Stimulated activated CD4-positive, alpha-beta T cell treated with anti-CD3 and anti-CD28 coated beads, TNF-alpha, amount 100 ng/mL, for 1 hour (primary cell): ENCODE data around the gene RNF213.
"Not testable (repeated sequence)": the region's sequence is repeated elsewhere in the genome, so short reads cannot be mapped to it uniquely, and the experiment has no call there.

ENCODE experiments used
- DNase-seq, 3 donors: peaks; one replicate each; pipeline ENCODE4 v3.0.0-alpha.2; 2020; ENCODE audit warnings: low read depth in 3 of 3, low spot score in 1 of 3

RNF213 gene

GRCh38 chr17:80316927-80317705 lies 56.5 kb downstream of the RNF213 start:
- DNase-seq: no peak

DNA sequence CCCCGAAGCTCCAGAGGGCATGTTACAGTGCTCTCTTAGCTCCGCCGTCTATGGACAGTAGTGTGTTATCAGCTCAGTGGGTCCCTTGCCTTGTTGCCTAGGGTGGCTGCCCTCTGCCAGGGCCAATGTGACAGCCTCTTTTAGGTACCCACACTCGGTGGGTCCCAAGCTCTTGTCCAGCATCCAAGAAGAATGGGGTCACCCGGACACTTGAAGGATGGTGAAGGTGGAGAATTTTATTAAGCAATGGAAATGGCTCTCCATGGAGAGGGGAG lies 57.0 kb downstream of the RNF213 start:
- DNase-seq: no peak

DNA sequence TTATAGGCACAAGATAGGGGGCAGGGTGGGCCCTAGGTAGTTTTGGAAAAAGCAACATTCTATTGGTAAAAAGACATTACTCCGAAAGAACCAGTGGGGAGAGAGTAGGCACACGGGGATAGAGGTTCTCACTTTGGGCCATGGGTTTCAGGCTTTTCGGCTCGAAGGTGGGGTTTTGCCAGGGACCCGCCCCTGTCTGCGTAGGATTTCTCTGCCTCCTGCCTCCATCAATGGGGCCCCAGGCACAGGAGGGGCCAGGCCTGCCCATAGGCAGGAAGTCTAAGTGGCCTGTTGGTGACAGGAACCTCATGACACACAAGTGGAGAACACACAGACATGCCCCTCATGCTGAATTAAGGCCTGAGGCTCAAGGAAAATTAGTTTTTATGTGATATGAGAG lies 57.5 kb downstream of the RNF213 start:
- DNase-seq: no peak

DNA sequence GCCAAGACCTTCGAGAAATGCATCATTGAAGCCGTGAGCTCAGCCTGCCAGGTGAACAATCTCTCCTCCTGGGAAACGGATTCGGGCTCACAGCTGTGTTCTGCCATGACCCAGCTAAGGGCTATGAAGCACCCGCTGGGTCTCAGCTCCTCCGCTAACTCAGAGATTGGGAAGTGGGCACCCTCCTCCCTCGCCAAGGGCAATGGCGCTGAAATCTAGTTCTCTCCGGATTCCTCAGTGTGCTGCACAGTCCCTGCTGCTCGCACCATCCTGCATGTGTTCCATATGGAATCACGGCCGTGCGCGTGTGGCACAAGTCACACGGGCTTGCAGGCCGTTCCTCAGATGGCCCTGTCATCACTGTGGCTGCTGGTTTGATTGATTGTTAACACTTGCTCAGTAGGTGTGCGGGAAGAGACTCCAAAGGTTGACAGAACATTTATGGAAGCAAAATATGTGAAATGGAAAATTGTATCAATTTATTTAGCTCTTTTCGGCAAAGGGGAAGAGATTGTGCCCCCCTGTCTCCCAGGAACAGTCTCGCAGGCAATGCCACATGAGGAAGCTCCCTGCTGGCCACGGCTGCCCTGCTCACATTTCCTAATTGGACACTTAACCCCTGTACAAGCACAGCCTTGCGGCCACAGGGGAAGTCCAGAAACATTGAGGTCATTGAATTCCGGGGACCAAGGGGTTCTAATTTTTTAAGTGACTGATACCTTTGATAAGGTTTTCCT lies 58.8 kb downstream of the RNF213 start:
- no peak for DNase-seq

DNA sequence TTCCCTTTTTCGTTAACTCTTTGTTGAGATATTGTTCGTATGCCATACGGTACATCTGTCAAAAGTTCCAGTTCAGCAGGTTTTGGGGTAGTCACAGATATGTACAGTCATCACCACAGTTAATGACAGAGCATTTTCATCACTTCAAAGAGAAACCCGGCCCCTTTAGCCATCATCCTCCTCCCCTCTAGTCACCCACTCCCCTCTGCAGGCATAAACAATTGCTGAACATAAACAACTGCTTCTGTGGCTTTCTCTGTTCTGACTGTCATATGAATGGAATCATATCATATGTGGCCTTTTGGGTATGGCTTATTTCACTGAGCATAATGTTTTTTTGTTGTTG lies 59.3 kb downstream of the RNF213 start:
- DNase-seq: no peak

DNA sequence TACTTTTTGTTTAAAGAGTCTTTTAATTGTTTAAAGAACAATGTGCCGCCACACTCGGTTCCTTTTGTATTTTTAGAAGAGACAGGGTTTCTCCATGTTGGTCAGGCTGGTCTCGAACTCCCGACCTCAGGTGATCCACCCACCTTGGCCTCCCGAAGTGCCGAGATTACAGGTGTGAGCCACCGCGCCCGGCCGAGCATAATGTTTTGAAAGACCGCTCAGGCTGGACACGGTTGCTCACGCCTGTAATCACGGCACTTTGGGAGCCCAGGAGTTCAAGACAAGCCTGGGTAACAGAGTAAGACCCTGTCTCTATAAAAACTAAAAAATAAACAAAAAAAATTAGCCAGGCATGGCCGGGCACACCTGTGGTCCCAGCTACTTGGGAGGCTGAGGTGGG lies 59.8 kb downstream of the RNF213 start:
- no peak for DNase-seq

- no peak for DNase-seq
Measured at GRCh38 chr17:80322864-80323263, 62.2 kb downstream of the RNF213 start.

GRCh38 chr17:80323982-80324381 lies 63.3 kb downstream of the RNF213 start:
- DNase-seq: no peak

GRCh38 chr17:80327518-80327917 lies 66.9 kb downstream of the RNF213 start:
- DNase-seq: no peak

DNA sequence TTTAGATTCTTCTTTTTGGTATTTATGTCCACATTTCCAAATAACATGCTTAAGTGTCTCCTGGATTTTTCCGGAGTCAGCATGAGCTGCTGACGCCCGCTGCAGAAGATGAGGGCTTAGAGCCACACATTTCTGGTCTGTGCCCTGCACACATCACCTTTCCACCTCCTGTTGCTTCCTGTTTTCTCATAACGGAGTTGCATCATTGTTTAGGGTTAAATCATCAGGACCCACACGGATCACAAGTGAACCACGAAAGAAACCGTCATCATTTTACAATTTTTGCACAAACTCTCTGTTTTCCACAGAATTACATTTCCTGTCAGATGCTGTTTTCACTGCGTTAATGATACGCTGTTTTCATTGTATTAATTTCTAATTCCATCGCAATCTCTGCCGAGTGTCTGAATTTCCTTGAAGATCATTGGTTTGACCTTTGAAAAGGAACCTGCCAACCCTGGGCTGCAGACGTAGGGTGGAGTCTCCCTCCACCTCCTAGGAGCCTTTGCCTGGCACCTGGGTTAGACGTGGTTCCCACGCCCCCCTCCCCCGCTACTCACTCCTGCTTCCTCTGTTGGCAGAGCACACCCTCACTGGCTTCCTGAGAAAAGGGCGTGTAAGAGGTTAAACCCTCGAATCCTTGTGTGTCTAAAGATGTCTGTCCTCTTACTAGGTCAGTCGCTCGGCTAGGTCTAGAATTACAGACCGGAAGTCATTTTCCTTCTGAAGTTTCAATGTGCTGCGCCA lies 68.2 kb downstream of the RNF213 start:
- no peak for DNase-seq

DNA sequence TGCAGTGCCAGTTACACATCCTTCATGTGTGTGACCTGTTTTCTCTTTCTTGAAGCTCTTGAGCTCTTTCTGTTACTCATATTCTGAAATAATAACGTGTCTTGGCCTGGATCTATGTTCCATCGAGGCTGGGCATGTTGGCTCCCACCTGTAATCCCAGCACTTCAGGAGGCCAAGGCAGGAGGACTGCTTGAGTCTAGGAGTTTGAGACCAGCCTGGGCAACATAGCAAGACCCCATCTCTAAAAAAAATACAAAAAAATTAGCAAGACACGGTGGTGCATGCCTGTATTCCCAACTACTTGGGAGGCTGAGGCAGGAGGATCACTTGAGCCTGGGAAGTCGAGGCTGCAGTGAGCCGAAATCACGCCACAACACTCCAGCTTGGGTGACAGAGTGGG lies 68.8 kb downstream of the RNF213 start:
- not testable (repeated sequence) for DNase-seq

GRCh38 chr17:80330276-80330675 lies 69.6 kb downstream of the RNF213 start:
- no peak for DNase-seq

DNA sequence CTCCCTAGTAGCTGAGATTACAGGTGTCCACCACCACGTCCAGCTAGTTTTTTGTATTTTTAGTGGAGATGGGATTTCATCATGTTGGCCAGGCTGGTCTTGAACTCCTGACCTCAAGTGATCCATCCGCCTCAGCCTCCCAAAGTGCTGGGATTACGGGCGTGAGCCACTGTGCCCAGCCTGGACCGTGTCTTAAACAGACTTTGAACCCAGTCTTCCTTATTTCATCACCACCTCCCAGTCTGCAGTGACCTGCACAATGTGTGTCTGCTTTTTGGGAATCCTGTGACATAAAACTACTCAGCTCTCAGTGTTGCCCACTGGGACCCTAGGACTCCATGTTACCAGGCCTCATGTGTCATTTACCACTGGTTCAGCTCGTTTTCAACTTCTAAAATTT lies 70.3 kb downstream of the RNF213 start:
- DNase-seq: not testable (repeated sequence)

DNA sequence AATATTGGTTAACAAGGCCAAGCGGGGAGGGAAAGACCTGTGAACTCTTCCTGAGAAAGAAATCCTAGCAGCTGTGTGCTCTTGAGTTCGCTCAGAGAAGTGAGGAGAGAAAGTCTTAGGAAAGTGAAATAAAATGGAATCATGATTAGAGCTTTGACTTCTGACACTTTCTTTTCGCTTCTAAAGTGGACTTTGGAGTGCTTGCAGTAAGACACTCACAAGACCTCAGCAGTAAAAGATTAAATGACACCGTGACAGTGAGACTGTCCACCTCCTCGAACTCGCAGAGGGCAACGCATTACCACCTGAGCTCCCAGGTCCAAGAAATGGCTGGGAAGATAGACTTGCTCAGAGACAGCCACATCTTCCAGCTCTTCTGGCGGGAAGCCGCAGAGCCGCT lies 71.2 kb downstream of the RNF213 start:
- DNase-seq: no peak

GRCh38 chr17:80337195-80337895 lies 76.7 kb downstream of the RNF213 start:
- no peak for DNase-seq

DNA sequence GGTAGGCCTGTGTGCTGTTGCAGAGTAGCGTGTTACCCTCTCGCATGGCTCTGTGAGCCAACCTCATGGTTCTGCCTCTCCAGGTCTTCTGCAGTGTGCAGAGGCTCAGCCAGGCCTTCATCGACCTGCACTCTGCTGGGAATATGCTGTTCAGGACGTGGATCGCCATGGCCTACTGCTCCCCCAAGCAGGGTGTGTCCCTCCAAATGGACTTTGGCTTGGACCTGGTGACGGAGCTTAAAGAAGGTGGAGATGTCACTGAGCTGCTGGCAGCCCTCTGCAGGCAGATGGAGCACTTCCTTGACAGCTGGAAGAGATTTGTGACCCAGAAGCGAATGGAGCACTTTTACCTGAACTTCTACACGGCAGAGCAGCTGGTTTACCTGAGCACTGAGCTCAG lies 78.5 kb downstream of the RNF213 start:
- DNase-seq: no peak

GRCh38 chr17:80339731-80340456 lies 79.2 kb downstream of the RNF213 start:
- no peak for DNase-seq

DNA sequence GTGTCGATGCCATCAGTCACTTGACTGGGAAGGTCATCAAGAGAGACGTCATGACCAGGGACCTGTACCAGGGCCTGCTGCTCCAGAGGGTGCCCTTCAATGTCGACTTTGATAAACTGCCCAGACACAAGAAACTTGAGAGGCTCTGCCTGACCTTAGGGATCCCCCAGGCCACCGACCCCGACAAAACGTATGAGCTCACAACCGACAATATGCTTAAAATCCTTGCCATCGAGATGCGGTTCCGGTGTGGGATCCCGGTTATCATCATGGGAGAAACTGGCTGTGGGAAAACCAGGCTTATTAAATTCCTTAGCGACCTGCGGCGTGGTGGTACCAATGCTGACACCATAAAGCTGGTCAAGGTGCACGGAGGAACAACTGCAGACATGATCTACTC lies 84.7 kb downstream of the RNF213 start:
- DNase-seq: no peak

GRCh38 chr17:80345841-80346497 lies 85.3 kb downstream of the RNF213 start:
- no peak for DNase-seq

GRCh38 chr17:80346498-80347275 lies 86.0 kb downstream of the RNF213 start:
- no peak for DNase-seq
